ELF-1 (cell line): ENCODE measurements around the gene SNRK.

Experiments used
- DNase-seq: peaks from one replicate; pipeline ENCODE4 v3.0.0-alpha.2; 2016; ENCODE audit warnings: low read depth, low spot score

Gene SNRK

GRCh38 chr3:43371494-43371893, 85.2 kb downstream of the SNRK start:
- no peak for DNase-seq

GRCh38 chr3:43372007-43372740, 85.8 kb downstream of the SNRK start:
- DNase-seq: no peak

- peak; percentile 32 for DNase-seq
Measured at GRCh38 chr3:43372809-43373559, 86.6 kb downstream of the SNRK start.

- DNase-seq: no peak
Measured at GRCh38 chr3:43373560-43373928, 87.2 kb downstream of the SNRK start.

GRCh38 chr3:43378066-43378935, 92.0 kb downstream of the SNRK start:
- peak; percentile 61 for DNase-seq

- DNase-seq: no peak
Measured at GRCh38 chr3:43379343-43379742, 93.0 kb downstream of the SNRK start.

- no peak for DNase-seq
Measured at GRCh38 chr3:43388175-43388574, 101.8 kb downstream of the SNRK start.

GRCh38 chr3:43388915-43389314, 102.6 kb downstream of the SNRK start:
- DNase-seq: no peak

GRCh38 chr3:43389388-43390254, 103.3 kb downstream of the SNRK start:
- no peak for DNase-seq

- DNase-seq: no peak
Measured at GRCh38 chr3:43390255-43390588, 103.9 kb downstream of the SNRK start.

GRCh38 chr3:43391621-43392020, 105.3 kb downstream of the SNRK start:
- DNase-seq: no peak

GRCh38 chr3:43394041-43394554, 107.8 kb downstream of the SNRK start:
- DNase-seq: no peak

GRCh38 chr3:43399034-43399433, 112.7 kb downstream of the SNRK start:
- no peak for DNase-seq

GRCh38 chr3:43400167-43400566, 113.8 kb downstream of the SNRK start:
- DNase-seq: no peak
